HUDEP-2 (cell line): ENCODE data around the gene NPIPA1.
A peak's percentile ranks its signal among the peaks of the same experiment; 100 is the strongest.
"Not testable (repeated sequence)": the region's sequence is repeated elsewhere in the genome, so short reads cannot be mapped to it uniquely, and the experiment has no call there.

Source experiments
- DNase-seq, 76 experiments: peaks; one replicate each; lab custom pipeline; 2025; ENCODE audit not compliant: unreplicated experiment in 76 of 76; lab: John Stamatoyannopoulos, UW

NPIPA1 gene

GRCh38 chr16:14975418-14976194, 38.4 kb downstream of the NPIPA1 start:
- peak in 5 of 76 experiments; percentile 2 to 35 (median 15) for DNase-seq

GRCh38 chr16:14976971-14977736, 39.9 kb downstream of the NPIPA1 start:
- not testable (repeated sequence) for DNase-seq

DNA sequence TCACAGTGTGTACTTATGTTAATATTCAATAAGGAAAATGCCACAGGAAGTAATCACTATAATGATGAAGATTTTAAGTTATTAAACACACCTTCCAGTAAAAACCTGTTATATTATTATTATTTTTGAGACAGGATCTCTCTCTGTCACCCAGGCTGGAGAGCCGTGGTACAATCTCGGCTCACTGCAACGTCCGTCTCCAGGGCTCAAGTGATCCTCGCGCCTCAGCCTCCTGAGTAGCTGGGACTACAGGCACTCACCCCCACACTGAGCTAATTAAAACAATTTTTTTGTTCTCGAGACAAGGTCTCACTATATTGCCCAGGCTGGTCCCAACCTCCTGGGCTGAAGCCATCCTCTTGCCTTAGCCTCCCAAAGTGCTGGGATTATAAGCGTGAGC, 41.0 kb downstream of the NPIPA1 start:
- not testable (repeated sequence) for DNase-seq

GRCh38 chr16:14978908-14979307, 41.7 kb downstream of the NPIPA1 start:
- not testable (repeated sequence) for DNase-seq

DNA sequence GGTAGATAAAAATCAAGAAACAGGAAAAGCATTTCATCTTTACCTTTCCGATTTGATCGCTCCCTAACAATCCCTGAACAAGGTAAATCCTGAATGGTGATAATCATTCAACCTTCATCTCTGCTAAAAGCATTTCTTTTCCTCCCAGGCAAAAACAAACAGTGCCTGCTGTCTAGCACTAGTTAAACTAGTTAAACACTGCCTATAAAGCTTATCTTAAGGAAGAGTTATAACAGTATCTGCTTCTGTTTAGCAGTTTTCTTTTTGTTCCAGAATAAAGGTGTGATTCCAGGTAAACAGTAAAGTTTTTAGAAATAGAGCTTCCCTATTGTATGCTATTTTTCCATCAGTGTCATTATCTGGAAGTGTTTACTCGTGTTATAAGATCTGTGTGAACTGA, 44.0 kb downstream of the NPIPA1 start:
- not testable (repeated sequence) for DNase-seq

DNA sequence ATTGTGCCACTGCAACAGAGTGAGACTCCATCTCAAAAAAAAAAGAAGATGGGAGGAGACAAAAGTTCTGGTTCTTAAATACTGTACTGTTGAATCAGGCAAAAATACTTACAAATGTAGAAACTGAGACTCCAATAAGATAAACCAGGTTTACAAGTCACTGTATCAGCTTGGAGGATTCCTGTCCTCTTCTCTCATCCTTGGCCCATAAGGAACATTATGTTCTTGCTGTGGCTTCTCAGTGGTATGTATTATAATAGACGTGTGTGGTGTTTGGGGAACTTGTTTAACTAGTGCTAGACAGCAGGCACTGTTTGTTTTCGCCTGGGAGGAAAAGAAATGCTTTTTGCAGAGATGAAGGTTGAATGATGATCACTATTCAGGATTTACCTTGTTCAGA, 45.3 kb downstream of the NPIPA1 start:
- DNase-seq = not testable (repeated sequence)

DNA sequence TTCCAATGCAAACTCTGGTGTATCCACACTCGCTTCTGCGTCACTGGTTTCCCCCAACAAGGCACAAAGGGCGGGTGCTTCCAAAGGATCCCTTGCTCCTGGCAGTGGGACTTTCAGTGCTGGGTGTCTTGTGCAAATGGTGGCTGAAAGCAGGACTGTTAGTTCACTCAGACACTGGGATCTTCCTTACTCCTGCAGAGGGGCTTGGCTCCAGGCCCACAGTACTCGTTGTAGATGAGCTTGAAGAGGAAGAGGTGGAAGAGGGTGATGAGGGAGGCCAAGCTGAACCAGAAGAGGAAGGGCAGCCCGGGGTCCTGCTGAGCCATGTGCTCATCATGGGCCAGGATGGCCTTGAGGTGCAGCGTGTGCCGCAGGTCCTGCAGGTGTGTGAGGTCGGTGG, 50.8 kb downstream of the NPIPA1 start:
- not testable (repeated sequence) for DNase-seq

DNA sequence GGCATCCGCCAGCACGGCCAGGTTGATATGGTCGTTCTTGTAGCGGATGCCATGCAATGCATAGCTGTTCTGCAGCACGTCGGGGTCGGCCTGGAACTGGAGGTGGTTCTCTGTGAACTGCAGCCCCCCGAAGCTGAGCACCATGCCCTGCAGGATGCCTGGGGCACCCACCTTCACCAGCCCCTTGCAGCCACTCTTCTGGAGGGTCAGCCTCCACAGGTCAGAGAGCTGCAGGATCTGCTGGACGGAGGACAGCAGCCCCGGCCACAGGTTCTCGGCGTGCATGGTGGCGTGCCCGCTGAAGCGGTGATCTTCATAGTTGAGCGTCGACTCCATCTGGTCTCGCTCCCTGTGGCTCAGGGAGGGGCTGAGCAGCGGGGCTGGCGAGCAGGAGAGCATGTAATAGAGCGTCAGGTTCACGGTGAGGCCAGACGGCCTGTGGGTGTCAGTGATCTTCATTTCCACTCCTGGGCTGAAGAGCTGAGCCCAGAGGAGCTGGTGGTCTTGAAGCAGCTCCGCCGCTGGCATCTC, 51.5 kb downstream of the NPIPA1 start:
- not testable (repeated sequence) for DNase-seq

DNA sequence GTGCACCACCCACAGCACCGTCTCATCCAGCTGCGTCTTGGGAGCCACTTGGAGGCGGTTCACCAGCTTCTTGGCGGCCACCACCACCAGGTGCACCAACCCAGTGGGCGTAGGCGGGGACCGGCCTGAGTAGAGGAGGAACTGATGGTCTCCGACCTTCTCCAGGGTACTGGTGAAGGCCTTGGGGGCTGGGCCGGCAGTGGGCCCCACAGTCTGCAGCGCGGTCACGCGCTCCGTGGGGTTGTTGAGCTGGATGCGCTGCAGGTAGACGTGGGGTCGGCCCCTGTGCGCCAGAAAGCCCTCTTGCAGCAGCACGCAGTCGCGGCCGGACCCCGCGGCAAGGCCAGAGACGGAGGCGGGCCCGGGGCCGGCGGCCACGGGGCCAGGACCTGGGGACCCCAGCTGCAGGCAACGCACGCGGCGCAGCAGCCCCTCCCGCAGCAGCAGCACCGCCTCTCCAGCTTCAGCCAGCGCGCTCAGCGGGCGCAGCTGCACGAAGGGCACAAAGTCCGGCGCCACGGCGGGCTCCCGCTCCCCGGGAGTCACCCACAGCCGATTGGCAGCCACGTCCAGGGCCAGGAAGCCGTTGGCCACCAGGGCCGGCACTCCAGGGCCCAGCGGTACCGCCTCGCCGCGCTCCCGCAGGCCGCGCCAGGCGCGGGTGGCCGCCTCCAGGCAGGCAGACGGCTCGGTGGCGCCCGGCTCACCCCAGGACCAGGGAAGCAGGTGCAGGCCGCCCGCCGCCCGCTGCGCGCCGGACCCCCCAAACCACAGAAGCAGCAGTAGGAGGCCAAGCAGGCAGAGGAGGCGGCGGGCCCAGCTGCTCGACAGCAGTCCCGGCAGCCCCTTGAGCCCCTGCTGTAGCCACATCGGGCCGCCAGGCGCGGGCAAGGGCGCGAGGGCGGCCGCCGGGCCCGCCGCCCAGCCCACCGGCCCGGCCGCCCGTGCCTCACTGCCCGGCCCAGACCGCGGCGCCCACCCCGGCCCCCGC, 52.3 kb downstream of the NPIPA1 start:
- not testable (repeated sequence) for DNase-seq

GRCh38 chr16:14993277-14994151, 56.3 kb downstream of the NPIPA1 start:
- not testable (repeated sequence) for DNase-seq

DNA sequence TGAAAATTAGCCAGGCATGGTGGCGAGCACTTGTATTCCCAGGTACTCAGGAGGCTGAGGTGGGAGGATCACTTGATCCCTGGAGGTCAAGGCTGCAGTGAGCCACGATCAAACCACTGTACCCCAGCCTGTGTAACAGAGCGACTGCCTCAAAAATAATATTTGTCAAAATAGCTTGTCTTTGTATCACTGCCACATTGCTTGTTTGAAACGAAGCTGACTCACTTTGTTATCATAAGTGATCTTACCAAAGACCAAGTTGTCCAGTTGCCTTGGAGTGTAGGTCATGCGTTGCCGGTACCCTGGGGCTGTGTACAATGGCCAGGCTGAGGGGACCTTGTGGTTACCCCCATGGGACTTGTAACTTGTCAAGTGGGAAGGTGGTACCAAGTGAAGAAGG, 59.5 kb downstream of the NPIPA1 start:
- not testable (repeated sequence) for DNase-seq

GRCh38 chr16:14998300-14998699, 61.1 kb downstream of the NPIPA1 start:
- DNase-seq = not testable (repeated sequence)

DNA sequence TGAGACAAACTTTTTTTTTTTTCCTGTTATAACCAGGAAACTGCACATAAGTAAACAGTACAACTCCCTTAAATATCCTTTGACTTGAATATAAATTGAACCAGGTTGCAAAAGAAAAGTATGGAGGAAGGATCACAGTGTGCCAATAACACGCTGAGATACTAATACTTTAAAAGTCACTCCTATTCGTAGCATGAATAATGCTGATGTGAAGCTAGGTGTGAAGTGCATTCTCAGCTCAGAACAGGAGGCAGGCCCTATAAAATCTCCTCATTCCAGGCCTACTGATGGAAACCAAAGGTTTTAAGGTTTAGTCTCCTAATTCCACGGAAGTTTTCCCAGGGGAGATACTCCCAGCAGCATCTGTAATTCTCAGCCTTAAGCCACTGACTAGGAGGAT, 62.6 kb downstream of the NPIPA1 start:
- DNase-seq = not testable (repeated sequence)
